ENCODE measurements around the gene STK24. TPM values are rescaled to one million over a fixed set of nuclear protein-coding genes. Genes with fewer than 3 reads are reported as not detected.
A peak's percentile ranks its signal among the peaks of the same experiment; 100 is the strongest.
"Not testable (repeated sequence)": the region's sequence is repeated elsewhere in the genome, so short reads cannot be mapped to it uniquely, and the experiment has no call there.

The STK24 gene
- total RNA-seq, 2 donors from 2014 or later, result 115 to 125 TPM

- no peaks in the 10 kb centered on the region for H3K4me1 ChIP-seq (ENCODE audit: control insufficient read depth, insufficient read depth, low read length)
- H3K27ac ChIP-seq (ENCODE audit: low read depth, low read length), result no peak overlapping the region
- H3K4me3 ChIP-seq (ENCODE audit: low read length), result no peak overlapping the region
- no peaks in the 10 kb centered on the region for H3K27me3 Mint-ChIP-seq (ENCODE audit: insufficient read depth)
- no peak for DNase-seq
- H3K9me3 Mint-ChIP-seq, result peaks cover 8% of the 10 kb centered on the region
- no peak overlapping the region for H3K9ac ChIP-seq (ENCODE audit: extremely low read depth, low read length, poor library complexity, severe bottlenecking)
- no peak for TF ChIP-seq CTCF (conservative IDR thresholded peaks at IDR 0.05)
- peaks cover 14% of the 10 kb centered on the region for H3K9me3 ChIP-seq (ENCODE audit: control insufficient read depth, low read length)
- H3K4me3 Mint-ChIP-seq, result no peak overlapping the region
- H3K27me3 ChIP-seq (ENCODE audit: control insufficient read depth, insufficient read depth, low read length, poor library complexity, severe bottlenecking), result no peaks in the 10 kb centered on the region
- 100% methylated on average over 1 of the region's 2 CpGs; no CpG with 5 or more reads in 1 of the 2 experiments for WGBS, 2 experiments (ENCODE audit: insufficient coverage in 1 of 2, insufficient read length in 1 of 2)
- no peaks in the 10 kb centered on the region for H3K36me3 ChIP-seq (ENCODE audit: control insufficient read depth, insufficient read depth, low read length)
- no peaks in the 10 kb centered on the region for H3K4me1 Mint-ChIP-seq
- no peaks in the 10 kb centered on the region for H3K36me3 Mint-ChIP-seq (ENCODE audit: low read depth)
- no peak overlapping the region for H3K27ac Mint-ChIP-seq
Measured at GRCh38 chr13:98591721-98592361, 14.9 kb upstream of the STK24 start.

GRCh38 chr13:98590471-98590870 is 13.6 kb upstream of the STK24 start:
- not testable (repeated sequence) for H3K27me3 Mint-ChIP-seq (ENCODE audit: insufficient read depth); H3K4me1 ChIP-seq (ENCODE audit: control insufficient read depth, insufficient read depth, low read length); H3K36me3 ChIP-seq (ENCODE audit: control insufficient read depth, insufficient read depth, low read length); H3K4me3 Mint-ChIP-seq; H3K9me3 Mint-ChIP-seq; H3K9ac ChIP-seq (ENCODE audit: extremely low read depth, low read length, poor library complexity, severe bottlenecking); H3K27me3 ChIP-seq (ENCODE audit: control insufficient read depth, insufficient read depth, low read length, poor library complexity, severe bottlenecking); DNase-seq; H3K36me3 Mint-ChIP-seq (ENCODE audit: low read depth); H3K27ac Mint-ChIP-seq; H3K4me1 Mint-ChIP-seq; H3K27ac ChIP-seq (ENCODE audit: low read depth, low read length)
- Histone ChIP-seq H3K9me3 (ENCODE audit: control insufficient read depth, low read length) (peaks cover 14% of the 10 kb centered on the region), H3K4me3 (ENCODE audit: low read length) (peak overlapping the region; percentile 23)
- 83 to 100% methylated on average over 5 to 6 of the region's 6 CpGs for WGBS, 2 experiments (ENCODE audit: insufficient coverage in 1 of 2, insufficient read length in 1 of 2)

GRCh38 chr13:98589516-98589915 is 12.6 kb upstream of the STK24 start:
- H3K27ac Mint-ChIP-seq; H3K9me3 Mint-ChIP-seq; H3K9ac ChIP-seq (ENCODE audit: extremely low read depth, low read length, poor library complexity, severe bottlenecking); H3K36me3 Mint-ChIP-seq (ENCODE audit: low read depth); H3K4me3 ChIP-seq (ENCODE audit: low read length); H3K36me3 ChIP-seq (ENCODE audit: control insufficient read depth, insufficient read depth, low read length); H3K27me3 Mint-ChIP-seq (ENCODE audit: insufficient read depth); H3K4me1 ChIP-seq (ENCODE audit: control insufficient read depth, insufficient read depth, low read length); H3K27ac ChIP-seq (ENCODE audit: low read depth, low read length); H3K27me3 ChIP-seq (ENCODE audit: control insufficient read depth, insufficient read depth, low read length, poor library complexity, severe bottlenecking); DNase-seq; H3K4me3 Mint-ChIP-seq: not testable (repeated sequence)
- H3K9me3 ChIP-seq (ENCODE audit: control insufficient read depth, low read length), result peaks cover 14% of the 10 kb centered on the region
- 85 to 92% methylated on average over 10 to 12 of the region's 12 CpGs for WGBS, 2 experiments (ENCODE audit: insufficient coverage in 1 of 2, insufficient read length in 1 of 2)
- H3K4me1 Mint-ChIP-seq, result peaks cover 12% of the 10 kb centered on the region

GRCh38 chr13:98586400-98587345 is 9.8 kb upstream of the STK24 start:
- TF ChIP-seq CTCF (conservative IDR thresholded peaks at IDR 0.05), result no peak
- H3K27ac Mint-ChIP-seq, result no peak overlapping the region
- Histone ChIP-seq H3K4me1 (ENCODE audit: control insufficient read depth, insufficient read depth, low read length) (peaks cover 3% of the 10 kb centered on the region), H3K27me3 (ENCODE audit: control insufficient read depth, insufficient read depth, low read length, poor library complexity, severe bottlenecking) (no peaks in the 10 kb centered on the region), H3K9ac (ENCODE audit: extremely low read depth, low read length, poor library complexity, severe bottlenecking) (no peak overlapping the region), H3K36me3 (ENCODE audit: control insufficient read depth, insufficient read depth, low read length) (no peaks in the 10 kb centered on the region), H3K27ac (ENCODE audit: low read depth, low read length) (no peak overlapping the region), H3K9me3 (ENCODE audit: control insufficient read depth, low read length) (peaks cover 14% of the 10 kb centered on the region), H3K4me3 (ENCODE audit: low read length) (peak overlapping the region; percentile 40)
- DNase-seq, result no peak
- no peak overlapping the region for H3K4me3 Mint-ChIP-seq
- no peaks in the 10 kb centered on the region for H3K36me3 Mint-ChIP-seq (ENCODE audit: low read depth)
- WGBS, 2 experiments (ENCODE audit: insufficient coverage in 1 of 2, insufficient read length in 1 of 2), result 83 to 92% methylated on average over 3 to 4 of the region's 4 CpGs
- no peaks in the 10 kb centered on the region for H3K27me3 Mint-ChIP-seq (ENCODE audit: insufficient read depth)
- H3K4me1 Mint-ChIP-seq, result peaks cover 12% of the 10 kb centered on the region
- peaks cover 8% of the 10 kb centered on the region for H3K9me3 Mint-ChIP-seq

All from endodermal cell (in vitro differentiated cells).